AG04449 (cell line): Measurements from ENCODE around the gene FNDC4.

Experiments used
- CTCF ChIA-PET: fragments of 350-600 bp; formaldehyde crosslinking; extraction: SDS; loops from one replicate; lab custom pipeline; 2021; ENCODE audit warnings: antibody characterized with exemption; lab: Yijun Ruan, JAX
- POLR2A ChIA-PET: fragments of 400-600, 350-600 bp; formaldehyde crosslinking; extraction: SDS; loops from one replicate; lab custom pipeline; 2020; ENCODE audit warnings: antibody characterized with exemption, inconsistent platforms; lab: Yijun Ruan, JAX
- DNase-seq: peaks from one replicate; pipeline ENCODE4 v3.0.0-alpha.2; 2010; ENCODE audit warnings: low read depth, low spot score
- H3K4me3 ChIP-seq: 2 replicates; pipeline ENCODE4 v1.5.1; 2011; ENCODE audit warnings: low read depth, mild to moderate bottlenecking, control low read depth, low read length
- CTCF ChIP-seq: IDR thresholded peaks from one replicate; pipeline ENCODE4 v1.5.1; 2011; ENCODE audit warnings: mild to moderate bottlenecking, moderate library complexity, low read length, control low read depth, inconsistent platforms; ENCODE audit not compliant: insufficient read depth; ENCODE audit errors: missing control alignments

FNDC4 gene

GRCh38 chr2:27441958-27442919 is 52.8 kb downstream of the FNDC4 start, which contains the start of gene KRTCAP3:
KRTCAP3 (plus strand) TSS chr2:27442381; CDS start chr2:27442413, 32 bp downstream.
- TF ChIP-seq CTCF, result no peak
- ChIA-PET CTCF (interaction anchor here (1.2 kb wide), 1 partner anchor 12 kb away, joined by 4 read pairs; no protein-coding TSS in a partner anchor), POLR2A (interaction anchor here (2.2 kb wide), 1 partner anchor 13 kb away, joined by 17 read pairs; the partner anchor contains the start of gene NRBP1)
- no peak for DNase-seq
- no peak within 1 kb of the TSS for H3K4me3 ChIP-seq
